Frontal cortex (tissue), 4 donors: ENCODE data around the gene CATSPERE. TPM values are rescaled to one million over a fixed set of nuclear protein-coding genes. Genes with fewer than 3 reads are reported as not detected.

Experiments used
- DNase-seq, 2 donors: peaks; one replicate each; pipeline ENCODE4 v3.0.0; 2012; ENCODE audit warnings: low spot score in 2 of 2
- FAIRE-seq: peaks from 2 replicates; lab custom pipeline; 2012; peaks lifted over from hg19 to GRCh38; lab: Jason Lieb, UNC
- total RNA-seq: library from RNA; depleted of rRNA; stranded (reverse); fragments of >200 nt; gene quantifications from one replicate; pipeline ENCODE4 v1.2.3, GENCODE V29; 2014
- donor health status: control.
- donor health status: control.
- donor health status: control.

Gene CATSPERE
- total RNA-seq, 1 donor from 2014 or later: 2.0 TPM

DNA sequence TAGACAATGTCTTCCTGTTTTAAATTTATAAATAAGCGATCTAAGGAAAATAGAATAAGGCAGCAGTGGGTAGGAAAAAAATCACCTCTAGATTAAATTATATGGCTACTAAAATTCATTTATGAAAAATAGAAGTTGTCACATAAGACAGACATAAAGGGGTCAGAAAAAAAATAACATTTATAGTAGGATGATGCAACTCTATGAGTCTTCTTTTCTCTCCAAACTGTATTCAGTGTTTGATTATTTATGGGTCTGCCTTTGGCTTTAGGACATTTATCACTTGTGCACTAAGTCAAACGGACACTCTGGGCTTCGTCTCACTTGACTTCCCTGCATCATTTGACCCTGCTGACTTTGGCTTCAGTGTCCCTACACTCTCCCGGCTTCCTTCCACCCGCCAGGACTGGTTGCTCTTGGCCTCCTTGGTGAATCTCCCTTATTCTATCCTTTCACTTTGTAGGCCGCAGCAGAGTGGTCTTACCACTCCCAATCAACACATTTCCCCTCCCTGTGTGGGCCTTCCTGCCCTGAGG is 144.8 kb downstream of the CATSPERE start:
- no peak for DNase-seq
- no peak for FAIRE-seq

DNA sequence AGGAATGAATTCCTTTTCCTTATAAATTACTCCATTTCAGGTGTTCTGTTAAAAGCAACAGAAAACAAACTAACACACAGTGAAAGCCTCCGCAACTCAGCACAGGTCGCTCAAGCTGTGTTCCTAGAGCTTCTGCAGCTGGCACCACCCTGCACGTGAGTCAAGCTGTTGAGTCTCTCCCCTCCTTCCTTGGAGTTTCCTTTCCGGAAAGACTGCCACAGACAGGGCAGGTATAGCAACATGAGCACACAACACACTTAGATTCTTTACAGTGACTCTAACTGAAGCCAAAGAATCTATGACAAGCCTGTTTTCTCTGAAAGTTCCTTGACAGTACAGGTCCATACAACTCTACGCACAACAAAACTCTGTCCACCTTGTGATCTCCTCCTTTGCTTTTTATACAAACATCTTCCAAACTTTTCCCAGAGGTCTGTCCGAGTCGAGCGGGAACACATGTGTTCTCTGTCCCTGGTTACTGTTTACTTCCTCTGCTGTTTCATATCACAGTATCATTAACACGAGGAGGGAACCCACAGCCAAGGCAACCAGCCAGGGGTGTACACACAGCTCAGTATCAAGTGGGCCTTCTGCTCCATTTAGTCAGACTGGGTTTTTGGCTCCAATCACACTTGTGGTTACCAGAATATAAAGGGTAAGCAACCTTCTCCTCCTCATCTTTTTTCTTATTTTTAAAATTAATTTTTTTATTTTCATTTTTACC is 153.2 kb downstream of the CATSPERE start:
- DNase-seq (no peak), FAIRE-seq (no peak)

DNA sequence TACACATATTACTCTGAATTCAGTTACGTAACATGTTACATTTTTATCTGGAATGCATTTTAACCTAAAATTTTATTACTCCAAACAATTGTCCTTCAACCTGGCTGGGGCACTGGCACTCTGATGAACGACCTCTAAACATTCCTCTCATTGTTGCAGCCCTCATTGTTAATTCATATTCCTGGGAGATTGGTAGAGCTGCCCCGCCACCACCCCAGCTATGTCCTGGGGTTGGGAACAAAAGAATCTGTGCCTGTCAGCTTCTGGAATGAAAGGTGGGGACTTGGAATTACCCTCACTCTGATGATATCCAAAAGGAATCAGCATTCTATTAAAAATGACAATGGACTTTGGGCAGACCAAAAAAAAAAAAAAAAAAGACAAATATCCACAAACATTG is 153.8 kb downstream of the CATSPERE start:
- FAIRE-seq: no peak
- no peak for DNase-seq

DNA sequence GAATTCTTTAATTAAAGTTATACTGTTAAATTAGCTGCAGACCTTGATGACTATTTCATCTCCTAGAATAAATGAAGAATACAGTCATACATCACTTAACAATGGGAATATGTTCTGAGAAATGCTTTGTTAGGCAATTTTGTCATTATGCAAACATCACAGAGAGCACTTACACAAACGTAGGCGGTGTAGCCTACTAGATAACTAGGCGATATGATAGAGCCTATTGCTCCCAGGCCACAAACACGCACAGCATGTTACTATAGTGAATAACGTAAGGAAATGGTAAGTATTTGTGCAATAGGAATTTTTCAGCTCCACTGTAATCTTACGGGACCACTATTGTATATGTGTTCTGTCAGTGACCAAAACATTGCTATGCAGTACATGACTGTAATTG is 154.2 kb downstream of the CATSPERE start:
- DNase-seq (no peak), FAIRE-seq (no peak)

DNA sequence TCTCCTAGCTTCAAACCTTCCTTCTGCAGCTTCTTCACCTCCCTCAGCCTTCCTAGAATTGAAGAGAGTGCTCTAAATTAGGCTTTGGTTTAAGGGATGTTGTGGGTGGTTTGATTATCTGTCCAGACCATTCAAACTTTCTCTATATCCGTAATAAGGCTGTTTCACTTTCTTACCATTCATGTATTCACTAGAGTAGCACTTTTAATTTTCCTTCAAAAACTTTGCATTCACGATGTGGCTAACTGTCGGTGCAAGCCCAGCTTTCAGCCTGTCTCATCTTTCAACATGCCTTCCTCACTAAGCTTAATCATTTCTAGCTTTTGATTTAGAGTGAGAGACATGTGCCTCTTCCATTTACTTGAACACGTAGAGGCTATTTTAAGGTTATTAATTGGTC is 165.6 kb downstream of the CATSPERE start:
- DNase-seq (no peak), FAIRE-seq (no peak)

DNA sequence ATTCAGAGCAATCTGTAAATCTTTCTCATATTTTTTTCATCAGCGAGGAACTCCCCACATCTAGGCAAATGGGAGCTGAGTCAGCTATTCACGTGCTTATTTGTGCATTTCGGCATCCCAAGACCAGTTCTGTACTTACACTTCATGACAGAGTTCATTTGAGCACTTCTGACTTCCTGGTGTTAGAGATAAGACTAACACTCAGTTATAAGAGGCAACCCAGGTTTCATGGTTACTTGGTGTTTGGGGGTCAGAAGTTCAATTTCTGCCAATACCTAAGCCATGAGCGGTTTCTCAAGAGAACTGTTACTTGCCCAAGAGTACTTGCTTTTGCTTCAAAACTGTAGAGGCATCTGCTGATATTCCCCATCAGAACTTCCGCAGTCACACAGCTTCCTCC is 167.7 kb downstream of the CATSPERE start:
- no peak for FAIRE-seq

DNA sequence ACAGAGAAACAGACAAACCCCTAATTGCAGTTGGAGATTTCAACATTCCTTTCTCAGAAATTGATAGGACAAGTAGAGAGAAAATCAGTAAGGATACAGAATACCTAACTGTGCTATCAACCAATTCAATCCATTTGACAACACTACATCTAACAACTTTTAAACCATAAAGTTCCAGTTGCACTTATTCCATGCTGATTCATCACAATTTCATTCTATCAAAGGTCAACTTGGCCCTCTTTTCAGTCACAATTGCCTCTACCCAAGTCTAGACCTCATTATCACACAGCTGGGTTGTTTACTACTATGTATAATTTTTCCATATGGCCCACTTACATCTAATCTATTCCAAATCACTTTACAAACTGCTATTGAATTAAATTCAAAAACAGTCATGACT is 172.1 kb downstream of the CATSPERE start:
- no peak for DNase-seq
- FAIRE-seq: no peak

More for the DNA sequence above, 167.7 kb downstream of the CATSPERE start:
- no peak for DNase-seq

DNA sequence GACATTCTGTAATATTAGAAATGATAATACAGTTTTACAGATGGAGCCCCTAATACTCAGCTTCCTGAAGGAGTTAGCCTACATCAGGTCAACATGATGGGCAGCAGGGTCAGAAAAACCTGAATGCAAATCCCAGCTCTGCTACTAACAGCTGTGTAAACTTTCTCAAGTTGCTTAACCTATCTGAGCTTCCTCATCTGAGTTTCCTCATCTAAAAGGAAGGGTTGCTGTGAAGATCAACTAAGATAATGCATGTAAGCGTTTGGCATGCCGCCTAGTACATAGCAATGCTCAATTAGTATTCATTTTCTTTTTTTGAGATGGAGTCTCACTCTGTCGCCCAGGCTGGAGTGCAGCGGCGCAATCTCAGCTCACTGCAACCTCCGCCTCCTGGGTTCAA is 173.5 kb downstream of the CATSPERE start:
- DNase-seq: no peak
- FAIRE-seq: no peak

DNA sequence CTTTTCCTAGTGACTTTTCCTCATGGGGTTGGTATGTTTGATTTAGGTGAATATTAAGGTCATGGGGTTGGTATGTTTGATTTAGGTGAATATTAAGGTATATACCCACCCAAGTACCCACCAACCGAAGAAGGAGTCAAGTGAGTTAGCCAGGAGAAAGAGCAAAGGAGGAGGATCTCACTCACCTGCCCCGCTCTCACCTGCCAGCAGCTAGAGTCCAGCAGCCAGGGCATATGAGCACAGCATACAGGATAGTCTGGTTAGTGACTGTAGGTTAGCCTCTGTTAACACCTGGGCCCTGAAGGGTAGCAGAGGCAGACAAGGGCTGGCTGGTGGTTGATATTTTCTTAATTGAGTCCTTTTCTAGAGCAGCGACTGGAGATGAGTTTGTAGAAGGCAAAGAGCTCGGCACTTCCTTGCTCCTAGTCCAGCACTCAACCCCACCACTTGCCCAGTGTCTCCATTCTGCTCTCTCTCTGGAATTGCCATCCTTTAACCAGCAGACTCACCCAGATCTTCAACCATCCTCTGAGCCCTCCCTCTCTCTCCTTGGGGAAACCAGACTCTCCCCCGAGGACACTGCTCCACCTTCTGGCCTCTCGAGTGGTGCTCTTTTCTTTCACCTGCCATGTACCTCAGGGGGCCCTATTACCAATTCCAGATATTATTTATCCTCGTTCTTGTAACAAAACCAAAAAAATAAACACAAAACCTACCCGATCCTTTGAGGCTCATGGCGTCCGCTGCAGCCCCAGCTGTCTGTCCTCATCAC is 175.6 kb downstream of the CATSPERE start:
- DNase-seq (no peak), FAIRE-seq (no peak)

DNA sequence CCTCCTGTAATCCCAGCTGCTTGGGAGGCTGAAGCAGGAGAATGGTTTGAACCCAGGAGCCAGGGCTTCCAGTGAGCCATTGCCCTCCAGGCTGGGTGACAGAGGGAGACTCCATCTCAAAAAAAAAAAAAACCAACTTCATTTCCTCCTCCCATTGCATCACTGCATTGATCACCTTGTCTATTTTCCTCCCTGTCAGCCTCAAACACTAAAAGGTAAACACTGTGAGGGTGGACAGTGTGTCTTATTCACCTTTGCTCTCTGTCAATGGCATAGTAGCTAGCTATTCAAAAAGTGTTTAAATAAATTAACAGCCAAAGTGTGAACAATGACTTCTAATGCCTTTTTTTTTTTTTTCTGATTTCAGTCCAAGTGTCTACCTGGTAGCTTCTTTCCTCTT is 178.5 kb downstream of the CATSPERE start:
- no peak for DNase-seq
- no peak for FAIRE-seq

DNA sequence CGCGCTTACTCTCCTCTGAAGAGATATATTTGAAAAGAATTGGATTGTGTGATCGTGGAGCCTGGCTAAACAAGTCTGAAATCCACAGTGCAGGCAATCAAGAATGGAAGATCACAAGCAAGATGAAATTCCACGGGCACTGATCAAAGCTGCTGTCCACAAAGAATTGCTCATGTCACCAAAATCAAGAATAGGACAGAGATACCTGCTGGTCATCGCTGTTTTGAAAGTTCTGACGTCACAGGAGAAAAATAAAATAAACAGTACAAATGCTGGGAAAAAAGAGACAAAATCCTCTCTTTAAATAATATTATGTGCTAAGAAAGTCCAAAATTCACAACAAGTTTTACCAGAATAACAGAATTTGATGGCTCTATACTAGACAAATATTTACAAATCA is 179.8 kb downstream of the CATSPERE start:
- FAIRE-seq (no peak), DNase-seq (no peak)

DNA sequence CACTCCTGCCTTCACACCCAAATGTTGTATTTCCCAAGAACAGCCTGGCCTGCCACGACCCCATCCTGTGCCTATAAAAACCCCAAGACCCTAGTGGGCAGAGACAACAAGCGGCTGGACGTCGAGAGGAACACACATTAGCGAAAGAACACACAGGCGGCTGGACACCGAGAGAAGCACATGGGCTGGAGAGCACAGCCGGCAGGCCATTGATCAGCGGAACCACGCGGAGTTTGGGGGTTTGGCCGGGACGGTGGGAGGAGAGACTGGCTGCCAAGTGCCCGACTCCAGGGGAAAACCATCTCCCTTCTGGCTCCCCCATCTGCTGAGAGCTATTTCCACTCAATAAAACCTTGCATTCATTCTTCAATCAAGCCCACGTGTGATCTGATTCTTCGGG is 181.5 kb downstream of the CATSPERE start:
- DNase-seq: no peak
- no peak for FAIRE-seq

DNA sequence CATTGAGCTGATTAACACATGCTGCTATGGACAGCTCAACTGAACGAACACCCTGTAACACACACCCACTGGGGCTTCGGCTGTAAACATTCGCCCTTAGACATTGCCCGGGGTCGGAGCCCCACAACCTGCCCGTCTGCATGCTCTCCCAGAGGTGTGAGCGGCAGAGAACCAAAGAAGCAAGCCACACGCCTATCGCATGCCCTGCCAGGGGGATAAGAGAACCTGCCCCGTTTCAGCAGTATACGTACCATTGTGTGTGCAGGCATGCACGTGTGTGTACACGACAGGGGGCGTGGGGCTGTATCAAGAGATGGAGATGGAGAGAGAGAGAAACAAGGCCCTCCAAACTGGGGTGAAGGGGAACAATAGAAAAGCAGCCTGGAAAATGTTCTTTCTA is 181.9 kb downstream of the CATSPERE start:
- FAIRE-seq (no peak), DNase-seq (no peak)

DNA sequence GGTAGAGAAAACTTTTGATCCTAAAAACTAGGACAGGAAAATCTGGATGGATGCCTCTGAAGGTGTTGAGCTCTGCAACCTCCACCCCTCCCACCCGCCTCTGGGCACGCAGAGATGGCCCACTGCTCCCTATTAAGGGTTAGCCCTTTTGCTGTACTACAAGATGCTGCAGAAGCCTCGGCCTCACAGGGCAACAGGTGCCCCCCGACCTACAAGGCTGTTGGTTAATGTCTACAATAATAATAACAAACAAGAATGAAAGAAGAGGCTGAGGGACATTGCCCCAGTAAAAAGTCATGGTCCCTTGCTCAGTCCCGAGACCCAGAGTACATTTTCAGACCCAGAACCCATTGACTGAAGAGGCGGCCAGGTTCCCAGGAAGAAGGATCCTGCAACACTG is 184.3 kb downstream of the CATSPERE start:
- DNase-seq (no peak), FAIRE-seq (no peak)

DNA sequence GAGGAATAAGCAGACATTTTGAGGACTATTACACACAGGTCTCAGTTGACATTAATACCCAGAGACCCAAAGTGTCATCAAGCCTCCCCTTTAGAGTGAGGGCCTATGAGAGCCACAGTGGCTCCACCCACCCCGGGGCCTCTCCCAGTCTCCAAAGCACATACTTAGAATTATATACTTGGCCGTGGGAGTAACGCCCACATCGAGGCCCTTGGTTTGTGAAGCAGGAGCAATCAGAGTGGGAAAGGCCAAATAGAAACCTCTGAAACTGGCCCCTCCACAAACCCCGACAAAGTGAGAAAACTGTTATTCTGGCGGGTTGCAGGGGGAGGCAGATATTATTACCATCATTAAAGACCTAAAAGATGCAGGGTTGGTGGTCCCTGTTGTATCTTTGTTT is 184.8 kb downstream of the CATSPERE start:
- no peak for DNase-seq
- no peak for FAIRE-seq

DNA sequence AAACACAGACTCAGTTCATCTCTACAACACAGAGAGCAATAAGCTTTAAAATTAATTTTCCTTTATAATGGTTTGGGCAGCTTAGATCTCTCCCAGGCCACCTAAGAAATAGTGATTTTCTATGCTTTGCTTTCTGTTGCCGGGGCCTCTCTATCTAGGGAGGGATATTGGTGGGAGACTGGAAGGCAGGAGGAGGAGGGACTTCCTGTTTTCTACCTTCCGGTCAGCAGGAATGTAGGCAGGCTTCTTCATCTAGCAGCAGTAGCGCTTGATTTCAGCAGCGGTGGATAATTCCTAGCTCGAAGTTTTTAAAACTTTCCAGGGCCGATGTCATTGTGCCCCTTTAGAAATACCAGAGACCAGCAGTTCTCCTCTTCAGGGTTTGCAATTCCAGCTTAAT is 186.7 kb downstream of the CATSPERE start:
- FAIRE-seq: no peak

DNA sequence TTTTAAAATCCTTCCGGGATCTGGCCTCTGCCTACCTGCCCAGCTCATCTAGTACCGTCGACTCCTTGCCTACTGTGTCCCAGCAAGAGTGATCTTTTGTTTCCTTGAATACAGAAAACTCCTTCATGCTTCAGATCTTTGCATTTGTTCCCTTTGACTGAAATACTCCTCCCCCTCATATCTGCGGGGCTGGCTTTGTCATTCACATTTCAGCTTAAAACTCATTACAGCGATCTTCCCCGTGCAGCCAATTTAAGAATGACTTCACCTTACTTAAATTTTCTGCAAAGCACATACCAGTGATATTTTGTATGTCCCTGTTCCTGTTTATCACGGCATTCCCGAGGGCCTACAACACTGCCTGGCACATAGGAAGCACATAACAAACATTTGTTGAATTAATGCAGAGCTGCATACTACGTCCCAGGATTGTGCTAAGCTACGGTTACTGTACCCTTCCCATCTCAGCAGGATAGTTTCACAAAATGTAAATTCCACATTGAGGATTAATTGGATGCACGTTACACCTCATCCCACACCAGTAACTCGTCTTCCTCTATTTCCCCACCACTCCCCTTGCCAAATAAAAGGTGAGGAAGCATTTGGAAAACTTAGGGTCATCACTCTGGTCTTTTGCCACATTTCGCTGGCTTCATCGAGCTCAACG is 191.0 kb downstream of the CATSPERE start:
- no peak for FAIRE-seq
- no peak for DNase-seq

More for the DNA sequence above, 186.7 kb downstream of the CATSPERE start:
- DNase-seq: no peak

DNA sequence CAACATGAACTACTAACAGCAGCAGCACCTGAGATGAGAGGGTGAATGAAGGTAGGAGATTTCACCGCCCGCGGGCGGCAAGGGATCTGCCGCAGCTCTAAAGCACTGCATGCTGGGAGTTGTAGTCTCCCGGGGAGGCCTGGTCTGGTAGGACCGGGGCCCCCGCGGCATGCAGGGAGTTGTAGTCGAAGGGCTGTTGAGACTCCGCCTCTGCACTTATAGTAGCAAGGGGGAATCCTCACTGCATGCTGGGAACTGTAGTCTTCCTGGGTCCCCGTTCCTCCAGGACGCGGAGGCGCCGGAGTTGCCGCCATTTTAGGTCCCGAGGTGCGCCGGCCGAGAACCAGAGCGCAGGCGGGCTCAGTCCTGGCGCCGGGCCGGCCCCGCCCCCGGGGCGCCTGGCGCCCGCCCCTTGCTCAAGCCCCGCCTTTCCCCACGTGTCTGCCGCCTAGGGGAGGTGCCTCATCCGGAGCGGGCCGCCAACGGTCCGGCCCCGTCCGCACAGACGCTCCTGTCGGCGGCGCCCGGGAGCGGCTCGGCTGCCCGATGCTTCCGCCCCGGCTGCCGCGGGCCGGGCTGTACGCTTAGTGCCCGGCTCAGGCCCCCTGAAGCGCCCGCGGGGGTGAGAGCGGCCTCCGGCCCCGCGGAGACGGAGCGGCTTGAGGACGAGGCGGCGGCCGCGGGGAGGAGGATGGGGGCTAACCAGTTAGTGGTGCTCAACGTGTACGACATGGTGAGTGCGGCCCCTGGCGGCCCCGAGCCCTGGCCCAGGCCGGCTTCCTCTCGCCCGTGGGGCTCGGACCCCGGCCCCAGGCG is 191.8 kb downstream of the CATSPERE start, which contains the start of gene DESI2:
Gene DESI2 (plus strand): TSS at position 504 of the 816 bp plus-strand sequence. CDS start 188 bp downstream, at position 692.
- DNase-seq: peak; percentile 96
- FAIRE-seq: no peak

DNA sequence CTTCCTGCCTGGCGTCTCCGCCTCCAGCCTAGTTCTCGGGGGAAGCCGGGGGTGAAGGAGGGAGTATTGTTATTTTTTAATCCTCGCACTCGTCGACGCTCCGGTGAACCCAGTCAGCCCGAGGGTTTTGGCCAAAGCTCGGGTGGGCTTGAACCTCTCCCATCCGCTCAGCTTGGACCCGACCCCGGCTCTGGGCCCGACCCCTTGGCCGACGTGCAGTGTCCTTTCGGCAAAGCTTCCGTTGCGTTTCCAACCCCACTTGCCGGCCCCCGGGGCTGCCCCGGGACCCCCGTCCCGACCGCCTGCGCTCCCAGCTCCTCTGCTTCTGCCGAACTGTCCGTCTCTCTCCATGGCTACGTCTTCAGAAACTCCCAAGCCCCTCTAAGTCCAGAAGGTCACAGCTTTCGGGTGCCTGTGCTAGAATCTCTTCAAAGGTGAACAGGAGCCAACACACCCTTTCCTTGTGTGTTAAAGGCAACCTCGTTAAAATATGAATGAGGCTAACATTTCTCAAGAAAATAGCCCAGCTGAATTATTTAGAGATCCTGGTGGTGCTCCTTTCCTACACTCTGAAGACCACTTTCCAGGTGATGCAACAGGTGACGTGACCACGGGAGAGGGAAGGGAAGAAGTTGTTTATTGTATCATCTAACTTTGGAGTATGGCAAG is 192.5 kb downstream of the CATSPERE start:
- no peak for FAIRE-seq
- DNase-seq: no peak
